Keratinocyte (primary cell): Measurements from ENCODE around the gene HOXC11. TPM values are rescaled to one million over a fixed set of nuclear protein-coding genes. Genes with fewer than 3 reads are reported as not detected.

Experiments used
- DNase-seq: peaks from one replicate; pipeline ENCODE4 v3.0.0-alpha.2; 2011; ENCODE audit warnings: low read depth, missing footprints, low spot score
- FAIRE-seq: peaks from 2 replicates; lab custom pipeline; 2011; peaks lifted over from hg19 to GRCh38; lab: Jason Lieb, UNC
- H2AFZ ChIP-seq: 2 replicates; pipeline ENCODE4 v1.6.0; 2012; ENCODE audit warnings: low read length, control low read depth, inconsistent platforms; ENCODE audit not compliant: control insufficient read depth
- H3K27ac ChIP-seq: 2 replicates; pipeline ENCODE4 v1.5.1; 2011; ENCODE audit warnings: low read length; ENCODE audit not compliant: control insufficient read depth, insufficient read depth
- H3K27me3 ChIP-seq: 3 replicates; pipeline ENCODE4 v1.6.0; 2011; ENCODE audit warnings: low read length; ENCODE audit not compliant: control insufficient read depth, insufficient read depth; ENCODE audit errors: extremely low read depth
- H3K36me3 ChIP-seq, 2 experiments: 2 replicates in 1 of 2; 3 replicates in 1 of 2; pipeline ENCODE4 v1.5.1; 2011; ENCODE audit warnings: low read length in 2 of 2, mild to moderate bottlenecking in 1 of 2; ENCODE audit not compliant: control insufficient read depth in 2 of 2, insufficient read depth in 2 of 2; ENCODE audit errors: extremely low read depth in 1 of 2
- H3K4me1 ChIP-seq: 3 replicates; pipeline ENCODE4 v1.5.1; 2011; ENCODE audit warnings: low read length; ENCODE audit not compliant: control insufficient read depth, insufficient read depth; ENCODE audit errors: extremely low read depth
- H3K4me2 ChIP-seq: 3 replicates; pipeline ENCODE4 v1.6.0; 2011; ENCODE audit warnings: low read depth, low read length; ENCODE audit not compliant: control insufficient read depth, insufficient read depth; ENCODE audit errors: extremely low read depth
- H3K4me3 ChIP-seq, 3 experiments: fragments of 200-600 bp in 1 of 3; sonication (generic) in 1 of 3; 2 replicates in 2 of 3; 3 replicates in 1 of 3; pipeline ENCODE4 v1.5.1; 2011 to 2016; ENCODE audit warnings: low read length in 3 of 3, mild to moderate bottlenecking in 3 of 3, control low read depth in 2 of 3, inconsistent platforms in 1 of 3, low read depth in 1 of 3, mixed read lengths in 1 of 3, mixed run types in 1 of 3, moderate library complexity in 1 of 3; ENCODE audit not compliant: control insufficient read depth in 2 of 3, insufficient read depth in 2 of 3; ENCODE audit errors: extremely low read depth in 1 of 3
- H3K79me2 ChIP-seq: 2 replicates; pipeline ENCODE4 v1.6.0; 2012; ENCODE audit warnings: low read length; ENCODE audit not compliant: control insufficient read depth, insufficient read depth
- H3K9ac ChIP-seq: 3 replicates; pipeline ENCODE4 v1.6.0; 2011; ENCODE audit warnings: low read length; ENCODE audit not compliant: control insufficient read depth, insufficient read depth; ENCODE audit errors: extremely low read depth
- H3K9me1 ChIP-seq: 3 replicates; pipeline ENCODE4 v1.6.0; 2011; ENCODE audit warnings: low read length; ENCODE audit not compliant: control insufficient read depth, insufficient read depth; ENCODE audit errors: extremely low read depth
- H3K9me3 ChIP-seq: 2 replicates; pipeline ENCODE4 v1.5.1; 2012; ENCODE audit warnings: low read depth, low read length; ENCODE audit not compliant: control insufficient read depth
- H4K20me1 ChIP-seq: 3 replicates; pipeline ENCODE4 v1.6.0; 2011; ENCODE audit warnings: low read length; ENCODE audit not compliant: control insufficient read depth, insufficient read depth; ENCODE audit errors: extremely low read depth
- EZH2 ChIP-seq: IDR thresholded peaks from one replicate; pipeline ENCODE4 v1.6.1; 2012; ENCODE audit warnings: inconsistent platforms, mild to moderate bottlenecking, low read length, moderate library complexity
- dilution Hi-C: fragments of 300-500 bp; cut with MboI; formaldehyde crosslinking; loops from one replicate; pipeline ENCODE4 v1.7.0; 2020; ENCODE audit warnings: low sequenced_read_pairs; ENCODE audit not compliant: extremely low pct_ligation_motif_present
- polyA plus RNA-seq, 5 experiments: library from polyadenylated mRNA; depleted of rRNA in 3 of 5; stranded (reverse) in 3 of 5; stranded (forward) in 1 of 5; unstranded in 1 of 5; fragments of >200 nt; gene quantifications; 1 replicate in 1 of 5; 2 replicates in 3 of 5; 3 replicates in 1 of 5; pipeline versions ENCODE4 v1.2.1 to v1.2.3, GENCODE V29; 2011 to 2012; ENCODE audit warnings: missing spikeins in 2 of 5, low read depth in 1 of 5, low replicate concordance in 1 of 5
- TF ChIP-seq, protein P1 (sequence below), 3 experiments: IDR thresholded peaks in 1 of 3; conservative IDR thresholded peaks in 1 of 3; optimal IDR thresholded peaks in 1 of 3; 2 replicates in 2 of 3; 3 replicates in 1 of 3; pipeline versions ENCODE3 to v1.5.1; 2011; ENCODE audit warnings: low read length in 3 of 3, mild to moderate bottlenecking in 3 of 3, moderate library complexity in 2 of 3, control low read depth in 1 of 3, inconsistent platforms in 1 of 3; ENCODE audit not compliant: insufficient read depth in 2 of 3; ENCODE audit errors: extremely low read depth in 1 of 3

Gene HOXC11
- polyA plus RNA-seq, 1 donor (not counting 4 experiments of a cell fraction or from before 2014, with no cell fraction given) = 1.6 TPM

DNA sequence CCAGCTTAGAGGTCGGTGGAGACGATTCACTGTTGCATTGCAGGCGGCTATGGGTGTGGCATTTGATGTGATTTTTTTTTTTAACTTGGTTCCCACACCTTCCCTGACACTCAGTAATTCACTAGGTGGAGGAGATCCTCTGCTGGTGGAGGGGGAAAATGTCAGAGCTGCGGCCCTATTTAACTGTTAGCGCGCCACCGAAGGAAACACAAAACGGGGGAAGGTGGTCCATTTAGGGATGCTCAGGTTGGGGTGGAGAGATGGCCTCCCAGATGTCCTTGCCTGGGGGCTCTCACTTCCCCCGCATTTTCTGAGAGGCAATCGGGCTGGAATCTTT lies 22.5 kb upstream of the HOXC11 start:
- FAIRE-seq (peak; percentile 23), DNase-seq (no peak)
- H3K9ac ChIP-seq = no peak overlapping the region
- peaks cover 4 to 7% of the 10 kb centered on the region in 2 experiments for H3K36me3 ChIP-seq
- H4K20me1 ChIP-seq = no peaks in the 10 kb centered on the region
- no peak overlapping the region for H3K4me3 ChIP-seq
- H3K9me3 ChIP-seq = no peaks in the 10 kb centered on the region
- H3K27ac ChIP-seq = no peak overlapping the region
- TF ChIP-seq, protein P1, sequence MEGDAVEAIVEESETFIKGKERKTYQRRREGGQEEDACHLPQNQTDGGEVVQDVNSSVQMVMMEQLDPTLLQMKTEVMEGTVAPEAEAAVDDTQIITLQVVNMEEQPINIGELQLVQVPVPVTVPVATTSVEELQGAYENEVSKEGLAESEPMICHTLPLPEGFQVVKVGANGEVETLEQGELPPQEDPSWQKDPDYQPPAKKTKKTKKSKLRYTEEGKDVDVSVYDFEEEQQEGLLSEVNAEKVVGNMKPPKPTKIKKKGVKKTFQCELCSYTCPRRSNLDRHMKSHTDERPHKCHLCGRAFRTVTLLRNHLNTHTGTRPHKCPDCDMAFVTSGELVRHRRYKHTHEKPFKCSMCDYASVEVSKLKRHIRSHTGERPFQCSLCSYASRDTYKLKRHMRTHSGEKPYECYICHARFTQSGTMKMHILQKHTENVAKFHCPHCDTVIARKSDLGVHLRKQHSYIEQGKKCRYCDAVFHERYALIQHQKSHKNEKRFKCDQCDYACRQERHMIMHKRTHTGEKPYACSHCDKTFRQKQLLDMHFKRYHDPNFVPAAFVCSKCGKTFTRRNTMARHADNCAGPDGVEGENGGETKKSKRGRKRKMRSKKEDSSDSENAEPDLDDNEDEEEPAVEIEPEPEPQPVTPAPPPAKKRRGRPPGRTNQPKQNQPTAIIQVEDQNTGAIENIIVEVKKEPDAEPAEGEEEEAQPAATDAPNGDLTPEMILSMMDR (optimal IDR thresholded peaks at IDR 0.05 in 1 of 3, IDR thresholded peaks at IDR 0.05 in 1 of 3, conservative IDR thresholded peaks at IDR 0.05 in 1 of 3; ENCODE audit: extremely low read depth in 1 of 3, insufficient read depth in 2 of 3, low read length in 3 of 3) = peak; percentile 50 to 69 (median 66)
- TF ChIP-seq EZH2 = no peak
- no peaks in the 10 kb centered on the region for H3K79me2 ChIP-seq
- peak overlapping the region; percentile 45 for H3K4me2 ChIP-seq
- peaks cover 2% of the 10 kb centered on the region for H3K9me1 ChIP-seq
- H2AFZ ChIP-seq = no peak overlapping the region
- H3K27me3 ChIP-seq = peaks cover 57% of the 10 kb centered on the region
- dilution Hi-C loops = no loop called here
- H3K4me1 ChIP-seq = peaks cover 28% of the 10 kb centered on the region

GRCh38 chr12:53950789-53951576 lies 21.9 kb upstream of the HOXC11 start:
- Histone ChIP-seq H3K9me1 (peaks cover 2% of the 10 kb centered on the region), H4K20me1 (no peaks in the 10 kb centered on the region), H3K9ac (no peak overlapping the region), H3K9me3 (no peaks in the 10 kb centered on the region), H3K4me2 (no peak overlapping the region), H3K27ac (no peak overlapping the region), H3K4me1 (peaks cover 34% of the 10 kb centered on the region), H2AFZ (no peak overlapping the region), H3K27me3 (peaks cover 62% of the 10 kb centered on the region), H3K79me2 (no peaks in the 10 kb centered on the region), H3K4me3 (no peak overlapping the region), H3K36me3 (peaks cover 0 to 4% of the 10 kb centered on the region in 2 experiments)
- peak; percentile 82 for TF ChIP-seq EZH2
- TF ChIP-seq, protein P1 (optimal IDR thresholded peaks at IDR 0.05 in 1 of 3, IDR thresholded peaks at IDR 0.05 in 1 of 3, conservative IDR thresholded peaks at IDR 0.05 in 1 of 3; ENCODE audit: extremely low read depth in 1 of 3, insufficient read depth in 2 of 3, low read length in 3 of 3) = no peak
- no peak for DNase-seq
- dilution Hi-C loops = no loop called here
- FAIRE-seq = no peak
